Measurements from ENCODE around the gene NBPF26.
"Not testable (repeated sequence)": the region's sequence is repeated elsewhere in the genome, so short reads cannot be mapped to it uniquely, and the experiment has no call there.

- not testable (repeated sequence) for TF ChIP-seq CTCF (IDR thresholded peaks at IDR 0.05; ENCODE audit: low read depth, low read length); POLR2A (IDR thresholded peaks at IDR 0.05; ENCODE audit: extremely low read depth, insufficient read length)
Observed at GRCh38 chr1:120700807-120701562, 22.8 kb upstream of the NBPF26 start.

All from NB4 (cell line).